GM21529 (cell line): Measurements from ENCODE around the gene NUCB2.

Experiments used
- ATAC-seq: cut with Tn5 transposase; IDR thresholded peaks from one replicate; pipeline ENCODE4 v1.9.1; 2021; ENCODE audit not compliant: unreplicated experiment

Gene NUCB2

DNA sequence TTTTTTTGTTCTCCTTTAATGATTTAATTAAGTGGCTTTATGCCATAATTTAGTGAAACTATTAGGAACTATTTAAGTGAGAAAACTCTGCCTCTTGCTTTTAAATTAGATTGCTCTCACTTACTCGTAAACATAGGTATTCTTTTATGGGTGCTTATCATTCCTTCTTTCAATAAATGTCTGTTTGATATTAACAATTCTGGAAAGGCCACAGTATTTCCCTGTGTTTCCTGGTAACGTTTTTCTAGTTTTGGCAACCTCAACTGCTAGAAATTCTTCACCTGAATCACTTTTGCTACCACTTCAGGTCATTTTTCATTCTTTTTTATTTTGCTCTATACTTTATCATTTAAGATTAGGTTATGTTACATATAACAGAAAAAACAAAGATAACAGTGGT is 55.1 kb downstream of the NUCB2 start:
- ATAC-seq = no peak

DNA sequence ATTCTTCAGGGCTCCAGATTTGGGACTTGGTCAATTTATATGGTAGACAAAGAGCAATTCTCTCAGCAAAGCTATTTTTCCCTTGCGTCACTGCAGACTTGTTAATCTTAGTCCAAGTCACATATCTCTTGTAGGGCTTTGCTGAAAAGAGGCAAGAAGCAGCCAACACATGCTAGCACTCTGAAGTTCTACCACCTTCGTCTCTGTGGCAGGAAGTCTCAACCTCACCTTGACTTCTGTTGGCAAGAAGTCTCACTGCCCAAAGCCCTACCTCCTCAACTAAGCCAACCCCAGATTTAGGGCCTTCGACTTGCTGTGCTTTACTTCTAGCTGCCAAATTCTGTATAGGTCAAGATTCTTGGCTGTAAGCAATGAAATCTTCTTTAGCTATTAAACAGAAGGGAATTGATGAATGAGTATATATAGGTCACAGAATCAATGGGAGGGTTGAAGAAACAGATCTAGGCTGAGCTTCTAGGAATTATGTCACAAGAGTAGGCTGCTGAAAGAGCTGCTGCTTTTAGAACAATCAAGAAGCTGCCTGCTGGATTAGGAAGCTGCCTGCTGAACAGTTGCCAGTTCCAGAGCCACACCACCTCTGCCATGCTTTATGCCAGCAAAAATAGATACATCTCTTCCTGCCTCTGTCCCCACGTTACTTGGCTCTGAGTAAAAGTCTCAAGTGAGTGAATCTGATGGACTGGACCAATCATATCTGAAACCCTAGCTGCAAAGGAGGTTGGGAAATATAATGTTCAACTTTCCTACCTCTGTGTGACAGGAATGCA is 57.5 kb downstream of the NUCB2 start:
- ATAC-seq = no peak

DNA sequence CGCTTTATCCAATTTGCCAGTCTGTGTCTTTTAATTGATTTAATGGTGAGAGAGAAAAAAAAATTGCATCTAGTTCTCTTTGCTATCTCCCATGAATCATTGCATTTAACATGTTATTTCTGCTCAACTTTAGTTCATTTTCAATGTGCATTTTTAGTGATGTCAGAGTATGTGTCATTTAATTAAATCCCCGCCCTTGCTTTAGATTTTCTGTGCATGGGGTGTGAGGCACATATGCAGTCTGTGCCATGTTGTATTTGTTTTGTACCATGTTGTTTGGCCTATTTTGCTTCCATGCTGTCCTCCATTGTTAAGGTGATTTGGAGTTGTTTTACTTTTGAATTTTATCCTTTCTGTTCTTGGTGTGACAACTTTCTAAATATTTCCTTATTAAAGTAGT is 66.7 kb downstream of the NUCB2 start:
- no peak for ATAC-seq

DNA sequence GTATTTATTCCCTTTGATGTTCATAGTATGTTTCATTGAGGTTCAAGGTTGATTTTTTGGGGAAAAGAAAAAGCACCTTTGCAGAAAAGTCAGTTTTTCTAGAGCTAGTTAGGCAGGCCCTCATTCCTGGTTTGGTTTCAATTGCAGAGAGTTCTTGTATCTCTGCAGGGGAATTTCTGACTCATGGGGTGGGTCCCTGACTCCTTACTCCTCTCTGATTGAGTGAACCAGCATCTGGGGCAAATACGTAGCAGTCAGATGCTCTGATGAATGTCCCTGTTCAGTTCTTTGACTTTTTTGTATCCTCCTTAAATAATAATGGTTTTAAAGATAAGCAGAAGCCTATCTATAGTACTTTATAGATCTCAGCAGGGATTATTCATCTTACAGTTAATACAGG is 67.4 kb downstream of the NUCB2 start:
- no peak for ATAC-seq

DNA sequence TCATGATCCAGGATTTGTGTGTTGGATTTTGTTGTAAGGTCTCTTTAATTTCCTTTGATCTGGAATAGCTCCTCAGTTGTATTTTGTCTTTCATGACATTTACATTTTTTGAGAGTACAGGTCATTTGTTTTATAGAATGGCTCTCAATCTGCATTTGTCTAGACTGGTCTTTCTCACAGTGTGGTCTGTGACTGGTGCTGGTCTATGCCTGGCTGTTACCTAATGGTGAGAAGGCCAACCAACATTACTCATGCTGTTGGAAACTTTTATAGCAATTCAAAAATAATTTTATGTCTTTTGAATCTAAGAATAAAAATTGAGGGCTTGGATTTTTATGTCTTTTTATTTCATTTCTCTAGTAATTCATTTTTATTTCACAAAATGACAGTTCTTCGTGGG is 71.1 kb downstream of the NUCB2 start:
- ATAC-seq = no peak

DNA sequence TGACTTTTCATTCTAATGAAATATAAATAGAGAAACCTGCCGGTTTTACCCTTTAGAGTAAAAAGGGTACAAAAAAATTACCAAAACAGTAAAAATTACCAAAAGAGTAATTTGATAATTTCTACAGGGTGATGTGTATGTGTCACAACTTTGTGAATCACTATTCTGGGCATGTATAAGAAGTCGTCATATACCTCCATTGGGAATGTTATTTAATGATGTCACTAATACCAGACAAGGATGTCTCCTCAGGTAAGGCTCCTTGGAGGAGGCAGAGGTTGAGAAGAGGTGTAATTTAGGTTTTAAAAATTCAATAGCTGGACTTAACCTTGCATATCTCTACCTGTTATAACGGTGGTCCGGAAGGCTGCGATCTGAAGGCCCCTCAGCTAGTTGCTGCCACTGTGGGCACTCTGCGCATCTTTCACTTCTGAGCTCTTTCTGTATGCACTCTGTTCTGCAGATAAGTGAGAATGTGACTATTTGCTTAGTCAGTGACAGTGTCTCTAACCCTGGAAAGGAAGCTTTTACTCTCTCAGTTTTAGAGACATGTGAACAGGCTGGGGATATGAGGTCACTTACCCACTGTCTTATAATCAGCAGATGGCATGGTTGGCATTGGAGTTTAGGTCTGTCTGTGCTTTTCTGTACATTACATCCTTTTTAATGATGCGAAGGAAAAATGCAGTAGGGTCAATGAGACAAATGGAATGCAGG is 74.1 kb downstream of the NUCB2 start:
- no peak for ATAC-seq

DNA sequence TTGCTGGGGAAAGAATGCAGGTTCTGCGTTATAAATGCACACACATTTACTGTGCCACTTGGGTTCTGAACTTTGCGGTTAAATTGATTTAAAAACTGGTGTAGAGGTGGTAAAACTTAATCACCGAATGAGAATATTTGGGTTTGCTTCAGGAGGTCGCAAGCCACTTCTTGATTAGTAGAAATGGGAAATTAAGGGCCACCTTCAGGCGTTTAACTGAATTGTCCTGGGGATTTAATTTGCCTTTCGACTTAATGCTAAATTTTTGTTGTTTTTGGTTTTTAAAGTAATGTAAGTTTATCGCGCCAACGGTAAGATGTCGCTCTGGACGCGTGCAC is 74.6 kb downstream of the NUCB2 start:
- no peak for ATAC-seq

DNA sequence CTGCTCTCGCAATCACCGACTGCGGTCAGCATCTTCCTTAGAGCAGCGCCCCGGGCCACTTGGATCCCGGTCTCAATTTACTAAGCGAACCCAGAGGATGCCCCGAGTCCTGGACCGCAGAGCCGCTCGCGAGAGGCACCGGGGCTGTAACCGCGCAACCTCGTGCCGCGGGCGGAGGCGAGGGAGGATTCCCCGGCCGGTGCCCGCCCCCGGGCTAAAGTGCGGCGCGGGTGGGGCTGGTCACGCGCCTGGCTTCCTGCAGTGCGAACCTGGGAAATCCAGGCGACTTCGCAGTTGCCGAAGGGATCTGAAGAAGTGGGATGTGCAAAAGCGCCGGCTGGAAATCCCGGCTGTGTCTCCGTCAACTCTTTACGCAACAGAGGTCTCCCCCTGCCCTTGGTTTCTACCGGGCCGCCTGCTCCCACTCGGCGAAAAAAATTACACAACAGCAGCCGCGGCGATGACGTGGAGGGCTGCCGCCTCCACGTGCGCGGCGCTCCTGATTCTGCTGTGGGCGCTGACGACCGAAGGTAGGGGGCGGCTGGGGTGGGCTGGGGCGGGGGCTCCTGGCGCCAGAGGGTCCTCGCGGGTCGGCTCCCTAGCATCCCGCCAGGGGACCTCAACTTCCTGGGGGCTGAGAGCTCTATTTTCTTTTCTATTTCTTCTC is 75.1 kb downstream of the NUCB2 start, which contains the start of gene NCR3LG1:
Gene NCR3LG1, plus strand, starts transcription at position 291 of the 667 bp plus-strand sequence. Its CDS starts 170 bp downstream, at position 461.
- ATAC-seq = no peak

DNA sequence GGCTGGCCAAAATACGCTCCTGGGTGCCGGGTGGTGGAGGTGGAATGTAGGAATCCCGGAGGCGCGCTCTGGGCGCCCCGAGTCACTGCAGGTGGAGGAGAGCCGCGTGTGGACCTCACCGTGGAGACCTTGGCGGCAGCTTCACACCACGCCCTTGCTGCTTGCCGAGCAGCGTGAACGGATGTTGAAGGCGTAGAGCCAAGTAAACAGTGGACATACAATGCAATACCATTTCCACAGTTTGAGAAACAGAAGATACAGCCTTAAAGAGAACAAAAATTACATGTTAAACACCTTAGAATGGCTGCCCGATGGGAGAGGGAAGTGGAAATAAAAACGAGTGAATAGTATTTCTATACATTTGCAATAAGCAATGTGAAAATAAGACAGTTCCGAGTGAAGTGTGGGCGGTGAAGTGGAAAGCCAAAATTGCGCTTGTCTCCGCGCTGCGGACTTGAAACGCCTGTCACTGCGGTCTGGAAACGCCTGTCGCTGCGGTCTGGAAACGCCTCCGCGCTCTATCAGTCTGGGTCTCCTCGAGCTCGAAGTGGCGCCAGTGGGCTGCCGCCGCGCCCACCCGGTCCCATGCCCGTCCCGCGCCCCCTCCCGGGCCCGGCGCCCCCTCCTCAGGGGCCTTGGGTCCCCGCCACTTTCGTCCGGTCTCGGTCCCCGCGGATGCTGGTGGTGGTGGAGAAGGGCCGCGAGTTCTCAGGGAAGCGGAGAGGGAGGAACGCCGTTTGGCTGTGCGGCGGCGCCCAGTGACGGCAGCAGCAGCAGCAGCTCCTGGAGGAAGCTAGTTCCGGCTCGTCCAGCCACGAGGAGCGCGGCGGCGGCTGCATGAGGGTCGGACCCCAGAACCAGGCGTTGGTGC is 76.6 kb downstream of the NUCB2 start:
- ATAC-seq = peak; percentile 37

DNA sequence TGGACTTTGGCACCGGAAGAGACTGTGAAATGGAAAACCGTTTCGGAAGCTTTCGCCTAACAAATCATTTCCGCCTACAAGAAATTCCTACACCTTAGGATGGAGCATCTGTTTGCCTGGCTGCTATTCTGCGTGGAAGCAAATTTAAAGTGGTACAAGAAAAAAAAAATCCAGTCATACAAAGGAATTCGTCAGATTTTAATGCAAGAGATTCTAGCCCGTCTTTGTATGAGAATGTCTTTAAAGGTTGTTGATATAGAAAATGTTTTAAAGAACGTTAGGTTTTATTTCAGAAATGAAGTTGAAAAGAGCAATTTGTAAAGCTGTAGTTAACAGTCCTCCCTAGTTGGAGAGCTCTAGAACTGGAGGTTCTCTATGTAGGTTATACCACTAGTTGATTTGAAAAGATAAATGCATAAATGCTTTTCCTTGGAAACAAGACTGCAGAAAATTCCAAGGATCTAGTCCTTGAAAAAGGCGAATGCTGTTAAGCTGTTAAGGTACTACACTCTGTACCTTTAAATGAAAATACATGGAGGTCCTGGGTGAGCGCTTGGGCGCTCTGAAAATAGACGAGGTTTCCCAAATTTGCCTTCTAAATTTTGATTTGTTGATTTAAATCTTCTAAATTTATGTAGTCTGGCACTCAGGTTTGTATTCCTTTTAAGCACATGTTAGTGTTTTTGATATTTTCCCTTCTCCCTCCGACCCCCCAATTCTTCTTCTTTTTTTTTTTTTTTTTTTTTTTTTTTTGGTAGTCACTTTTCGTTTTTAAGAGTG is 77.5 kb downstream of the NUCB2 start:
- no peak for ATAC-seq

DNA sequence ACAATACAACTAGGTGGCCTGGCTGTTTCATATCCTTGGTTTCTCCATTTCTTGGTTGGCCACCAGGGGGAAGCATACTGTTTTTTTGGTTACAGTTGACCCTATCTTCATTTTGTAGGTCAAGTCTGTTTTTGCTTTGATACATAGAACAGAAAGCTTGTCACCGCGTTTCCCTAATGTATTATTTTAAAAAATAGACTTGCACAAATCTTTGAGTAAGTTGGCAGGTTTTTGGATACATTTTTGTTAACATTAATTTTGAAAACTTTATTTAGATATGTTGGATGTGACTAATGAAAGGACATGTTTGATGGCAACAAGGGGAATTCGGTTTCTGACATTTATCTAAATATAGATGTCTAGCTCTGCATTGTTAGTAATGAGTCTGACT is 78.1 kb downstream of the NUCB2 start:
- ATAC-seq = peak; percentile 53

DNA sequence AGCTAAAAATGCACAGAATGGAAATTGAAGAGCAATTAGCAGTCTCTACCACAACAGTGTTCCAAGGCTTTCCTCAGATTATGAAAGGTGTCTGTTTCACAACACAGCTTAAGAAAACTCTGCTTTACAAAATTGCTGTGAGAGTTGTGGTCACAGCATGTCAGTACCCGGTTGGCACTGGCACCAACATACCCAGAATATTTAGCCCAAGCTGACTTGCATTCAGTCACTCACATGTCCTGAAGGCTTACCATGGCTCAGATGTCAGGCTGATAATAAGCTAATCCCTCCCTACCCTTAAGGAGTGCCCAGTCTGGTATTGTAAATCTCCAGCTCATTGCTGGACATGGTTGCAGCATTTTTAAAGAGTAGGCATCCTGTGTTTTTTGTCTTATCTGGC is 90.0 kb downstream of the NUCB2 start:
- no peak for ATAC-seq

DNA sequence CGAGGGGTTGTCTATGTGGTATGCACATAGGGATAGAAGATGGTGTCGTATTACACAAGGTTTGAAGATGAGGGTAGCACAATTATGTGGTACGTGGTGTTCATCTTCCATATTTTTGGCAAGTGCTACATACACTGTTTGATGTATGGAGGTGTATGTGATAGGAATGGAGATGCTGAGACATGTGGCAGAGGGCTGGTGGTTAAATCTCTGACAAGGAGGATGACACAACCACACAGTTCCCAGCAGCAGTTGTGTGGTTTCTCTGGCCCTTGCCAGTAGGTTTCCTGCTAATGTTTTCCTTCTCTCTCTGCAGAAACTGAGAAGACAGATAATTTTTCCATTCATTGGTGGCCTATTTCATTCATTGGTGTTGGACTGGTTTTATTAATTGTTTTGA is 92.0 kb downstream of the NUCB2 start:
- ATAC-seq = no peak

DNA sequence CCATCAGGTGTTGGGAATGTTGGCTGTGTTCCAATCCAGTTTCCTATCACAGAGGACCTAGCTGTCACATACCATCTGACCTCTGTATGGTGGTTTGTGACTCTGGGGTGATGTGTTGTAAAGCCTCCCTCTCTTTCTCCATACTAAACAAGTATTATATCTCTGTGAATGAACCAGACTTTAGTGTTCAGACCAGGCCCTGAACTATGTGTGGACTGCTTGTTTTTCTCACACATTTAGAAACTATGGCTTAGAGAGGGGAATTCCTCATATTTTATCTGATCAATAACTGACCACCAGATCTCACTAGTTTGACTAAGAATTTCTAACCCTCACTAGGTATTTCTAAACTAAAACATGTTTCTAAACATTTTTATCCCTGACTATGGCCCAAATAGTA is 92.6 kb downstream of the NUCB2 start:
- ATAC-seq = no peak

DNA sequence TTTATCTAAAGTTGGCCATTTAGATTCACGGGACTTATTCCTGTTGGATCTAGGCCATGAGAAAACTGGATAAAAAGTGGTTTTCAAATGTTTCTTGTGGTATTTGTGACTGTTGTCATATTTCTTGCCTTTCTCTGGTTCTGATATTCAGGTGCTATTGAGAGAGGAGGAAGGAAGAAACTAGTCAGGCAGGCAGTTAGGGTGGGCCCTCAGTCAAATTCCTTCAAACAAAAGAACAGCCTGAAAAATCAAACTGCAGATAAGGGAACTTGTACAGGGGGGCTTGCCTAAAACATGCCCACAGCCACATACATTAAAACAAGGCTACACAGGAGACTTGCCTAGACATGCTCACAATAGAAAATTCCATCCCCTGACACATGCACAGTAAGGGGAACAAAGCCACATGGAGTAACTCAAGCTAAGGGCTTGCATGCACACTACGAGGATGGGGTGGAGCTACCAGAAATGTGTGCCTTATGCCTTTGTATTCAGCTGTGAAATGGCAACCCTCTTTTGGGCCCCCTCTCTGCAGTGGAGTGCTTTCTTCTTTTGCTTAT is 93.2 kb downstream of the NUCB2 start:
- no peak for ATAC-seq

DNA sequence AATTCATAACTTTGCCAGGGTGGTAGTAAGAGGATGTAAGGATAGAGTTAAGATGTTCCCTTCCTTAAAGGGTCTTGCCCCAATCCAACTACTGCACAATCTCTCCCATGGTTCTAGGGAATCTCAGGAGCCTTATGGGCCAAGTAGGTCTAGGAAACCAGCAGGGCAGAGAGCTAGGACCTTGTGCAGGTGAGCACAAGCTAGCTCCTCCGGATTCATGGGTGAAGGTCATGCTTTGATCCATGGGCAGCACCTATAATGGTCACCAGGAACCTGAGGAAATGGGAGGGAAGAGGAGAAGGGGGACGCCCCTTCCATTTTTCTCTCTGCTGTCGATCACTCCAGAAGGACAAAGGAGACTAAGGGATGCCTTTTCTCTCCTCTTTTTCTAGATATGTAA is 95.1 kb downstream of the NUCB2 start:
- ATAC-seq = no peak

DNA sequence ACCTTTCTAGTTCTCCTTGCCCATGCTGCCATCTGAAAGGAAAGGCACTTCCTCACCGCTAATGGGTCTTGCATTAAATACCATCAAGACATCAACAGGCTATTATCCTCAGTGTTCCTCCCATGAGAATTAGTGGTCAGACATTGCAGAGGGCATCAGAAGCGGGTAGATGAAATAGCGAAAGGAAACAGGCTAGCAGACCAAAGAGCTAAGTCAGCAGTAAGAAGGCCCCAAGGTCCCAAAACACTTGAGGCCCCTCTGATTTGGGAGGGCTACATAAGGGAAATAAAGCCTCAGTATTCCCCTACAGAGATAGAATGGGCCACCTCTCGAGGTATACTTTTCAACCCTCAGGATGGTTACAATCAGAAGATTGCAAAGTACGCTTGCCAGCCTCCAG is 99.0 kb downstream of the NUCB2 start:
- no peak for ATAC-seq

DNA sequence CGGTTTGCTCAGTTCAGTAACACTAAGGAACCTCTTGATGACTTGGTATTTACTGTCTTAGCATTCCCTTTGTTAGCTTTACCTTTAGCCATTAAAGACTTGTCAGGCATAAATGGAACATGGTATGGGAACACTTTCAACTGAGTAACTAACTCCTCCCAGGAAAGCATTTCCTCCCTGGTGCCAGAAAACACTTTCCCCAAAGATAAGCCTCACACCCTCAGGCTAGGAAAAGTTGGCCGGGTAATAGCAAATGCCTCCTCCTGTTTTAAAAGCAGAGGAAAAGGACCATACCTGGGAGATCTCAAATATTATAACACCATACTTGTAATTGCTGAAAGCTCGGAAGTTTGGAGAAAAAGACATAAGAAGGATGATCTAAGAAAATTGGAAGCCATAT is 100.0 kb downstream of the NUCB2 start:
- no peak for ATAC-seq

DNA sequence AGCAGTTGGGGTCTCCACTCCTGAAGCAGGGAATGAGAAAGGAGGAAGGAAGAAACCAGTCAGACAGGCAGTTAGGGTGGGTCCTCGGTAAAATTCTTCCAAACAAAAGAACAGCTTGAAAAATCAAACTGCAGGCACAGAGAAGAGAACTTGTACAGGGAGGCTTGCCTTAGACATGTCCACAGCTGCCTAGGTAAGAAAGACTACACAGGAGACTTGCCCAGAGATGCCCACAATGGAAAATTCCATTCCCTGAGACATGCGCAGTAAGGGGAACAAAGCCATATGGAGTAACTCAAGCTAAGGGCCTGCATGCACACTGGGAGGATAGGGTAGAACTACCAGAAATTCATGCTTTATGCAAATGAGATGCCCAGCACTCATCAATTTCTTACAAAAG is 102.1 kb downstream of the NUCB2 start:
- no peak for ATAC-seq
